HG02943 (cell line): Measurements from ENCODE around the gene LMOD3.

Source experiments
- ATAC-seq: cut with Tn5 transposase; IDR thresholded peaks from one replicate; pipeline ENCODE4 v1.9.1; 2021; ENCODE audit warnings: mild to moderate bottlenecking, low read depth, moderate library complexity; ENCODE audit not compliant: unreplicated experiment

LMOD3 gene

DNA sequence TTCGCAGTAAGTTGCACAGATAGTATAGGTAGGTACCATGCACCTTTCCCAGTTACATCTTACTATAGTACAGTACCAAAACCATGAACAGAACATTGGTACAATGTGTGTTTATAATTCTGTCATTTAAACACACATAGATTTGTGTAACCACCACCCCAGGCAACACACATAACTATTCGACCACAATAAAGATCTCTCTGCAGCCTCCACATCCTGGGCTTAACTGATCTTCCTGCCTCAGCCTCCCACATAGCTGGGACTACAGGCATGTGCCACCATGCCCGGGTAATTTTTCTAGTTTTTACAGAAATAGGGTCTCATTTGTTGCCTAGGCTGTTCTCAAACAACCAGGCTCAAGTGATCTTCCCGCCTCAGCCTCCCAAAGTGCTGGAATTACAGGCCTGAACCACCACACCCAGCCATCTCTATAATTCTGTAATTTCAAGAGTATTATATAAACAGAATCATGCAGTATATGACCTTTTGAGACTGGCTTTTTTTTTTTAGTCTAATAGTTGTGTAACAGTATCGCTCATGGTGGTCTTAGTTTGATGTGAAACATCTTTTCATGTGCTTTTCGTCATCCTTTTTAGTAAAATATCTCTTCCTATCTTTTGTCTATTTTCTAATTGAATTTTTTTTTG, 57.0 kb downstream of the LMOD3 start:
- no peak for ATAC-seq

DNA sequence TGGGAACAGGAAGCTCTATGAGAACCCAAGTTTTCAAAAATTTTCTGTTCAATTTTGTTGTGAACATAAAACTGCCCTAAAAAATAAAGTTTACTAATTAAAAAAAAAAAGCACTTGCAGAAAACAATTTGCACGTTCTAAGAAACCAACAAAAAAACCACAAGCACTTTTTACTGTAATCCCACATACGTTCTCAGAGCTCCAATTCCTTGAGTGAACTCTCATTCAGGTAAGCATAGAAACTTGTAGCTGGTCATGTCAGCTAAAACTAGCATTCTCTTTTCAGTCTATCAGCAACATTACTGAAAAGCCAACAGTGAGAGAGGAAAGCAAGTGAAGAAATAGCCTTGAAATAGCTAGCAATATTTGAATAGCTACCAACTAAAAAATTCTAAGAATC, 58.8 kb downstream of the LMOD3 start:
- ATAC-seq: no peak

DNA sequence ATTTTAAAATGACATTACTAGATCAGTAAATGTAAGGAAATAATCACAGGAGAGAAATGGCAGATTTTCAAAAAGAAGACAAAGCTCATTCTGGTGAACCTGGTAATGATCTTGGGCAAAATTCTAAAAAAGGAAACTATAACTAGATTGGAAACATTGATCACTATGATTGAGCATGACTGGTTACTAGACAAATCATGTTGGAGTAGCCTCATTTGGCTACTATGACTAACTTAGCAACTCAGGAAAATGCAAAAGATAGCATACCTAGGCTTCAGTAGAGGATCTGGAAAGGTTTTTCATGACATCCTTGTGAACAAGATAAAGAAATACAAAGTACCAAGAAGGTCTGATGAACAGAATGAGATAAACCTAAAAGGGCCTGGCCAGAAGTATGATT, 62.7 kb downstream of the LMOD3 start:
- no peak for ATAC-seq

DNA sequence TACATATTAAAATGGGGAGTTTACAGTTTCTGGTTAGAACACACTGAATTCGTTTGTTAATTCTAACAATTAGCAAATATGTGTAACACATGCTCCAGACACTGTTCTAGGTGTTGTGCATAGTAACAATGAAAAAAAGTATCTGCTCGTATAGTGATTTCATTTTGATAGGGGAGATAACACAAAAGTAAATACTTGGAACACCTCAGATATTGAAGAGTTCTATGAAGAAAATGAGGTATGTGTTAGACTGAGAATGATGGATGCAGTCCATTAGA, 63.5 kb downstream of the LMOD3 start:
- no peak for ATAC-seq

DNA sequence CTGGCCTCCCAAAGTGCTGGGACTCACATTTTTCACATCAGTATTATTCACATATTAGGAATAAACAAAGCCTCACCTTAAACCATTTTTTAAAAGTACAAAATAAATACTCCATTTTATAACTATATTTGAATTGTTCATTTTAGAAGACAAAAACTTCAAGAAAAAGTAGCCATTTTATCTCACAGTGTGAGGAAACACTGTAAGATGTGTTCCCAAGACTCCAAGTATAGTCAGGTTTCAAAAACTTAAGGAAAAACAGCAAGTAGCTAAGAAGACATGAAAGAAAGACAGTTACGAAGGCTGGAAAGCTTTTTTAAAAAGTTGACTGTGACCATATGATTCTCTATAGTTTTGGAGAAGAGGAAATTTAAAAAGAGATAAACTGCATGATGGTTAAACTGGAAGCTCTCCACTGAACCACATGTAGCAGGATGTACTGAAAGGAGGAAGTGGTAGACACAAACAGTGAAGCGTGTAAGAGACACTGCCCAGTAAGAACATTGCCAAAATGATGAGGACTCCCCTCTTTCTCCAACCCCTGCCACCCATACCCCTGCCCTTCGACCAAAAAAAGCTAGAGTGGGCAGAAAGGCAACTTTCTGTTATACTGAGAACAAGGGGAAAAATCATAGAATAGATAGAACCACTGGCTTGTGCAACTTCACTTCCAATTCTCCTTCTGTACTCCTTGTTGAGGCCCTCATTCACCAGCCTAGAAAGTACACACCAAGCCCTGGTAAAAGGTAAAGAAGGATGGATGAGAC, 64.0 kb downstream of the LMOD3 start:
- ATAC-seq: peak; percentile 98
